GM12873 (cell line): ENCODE measurements around the gene AIPL1.

Experiments
- CTCF ChIP-seq: IDR thresholded peaks from 2 replicates; pipeline ENCODE4 v1.5.1; 2012; ENCODE audit warnings: low read depth, mild to moderate bottlenecking, moderate library complexity, low read length, control low read depth; ENCODE audit not compliant: insufficient read depth; ENCODE audit errors: missing control alignments

Gene AIPL1

GRCh38 chr17:6453279-6454024 is 18.5 kb upstream of the AIPL1 start:
- no peak for TF ChIP-seq CTCF

DNA sequence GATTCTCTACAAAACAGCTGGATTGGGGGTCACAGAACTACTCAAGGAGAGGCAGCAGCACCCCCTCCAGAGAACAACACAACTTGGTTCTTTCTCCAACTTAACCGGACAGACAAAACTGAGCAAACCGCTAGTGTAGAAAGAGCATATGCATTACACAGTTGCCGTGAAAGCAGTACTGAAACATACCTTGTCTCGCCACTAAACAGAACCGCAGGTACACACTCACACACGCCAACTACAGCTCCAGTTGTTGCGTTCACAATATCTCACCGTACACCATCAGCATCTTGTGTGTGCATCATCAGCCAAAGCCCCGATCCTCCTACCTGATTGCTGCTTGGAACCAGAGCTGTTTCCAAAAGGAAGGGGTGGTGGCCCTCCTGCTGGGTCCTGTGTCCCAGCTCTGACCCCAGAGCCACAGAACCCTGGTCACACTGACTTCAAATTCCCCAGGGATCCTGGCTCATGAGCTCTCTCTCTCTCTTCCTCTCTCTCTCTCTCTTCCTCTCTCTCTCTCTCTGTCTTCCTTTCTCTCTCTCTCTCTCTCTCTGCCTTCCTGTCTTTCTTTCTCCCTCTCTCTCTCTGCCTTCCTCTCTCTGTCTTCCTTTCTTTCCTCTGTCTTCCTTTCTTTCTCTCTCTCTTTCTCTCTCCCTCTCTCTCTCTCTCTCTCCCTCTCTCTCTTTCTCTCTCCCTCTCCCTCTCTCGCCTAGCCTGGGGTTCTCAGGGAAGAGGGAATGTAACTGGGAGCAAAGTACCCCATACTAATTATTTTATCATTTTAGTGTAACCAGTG is 17.7 kb upstream of the AIPL1 start:
- TF ChIP-seq CTCF, result no peak

- TF ChIP-seq CTCF, result no peak
These were observed 16.3 kb upstream of the AIPL1 start for GRCh38 chr17:6450926-6451832.

GRCh38 chr17:6449307-6449706 is 14.4 kb upstream of the AIPL1 start:
- no peak for TF ChIP-seq CTCF

- no peak for TF ChIP-seq CTCF
These were observed 13.6 kb upstream of the AIPL1 start for GRCh38 chr17:6448473-6448872.

- no peak for TF ChIP-seq CTCF
These were observed 11.7 kb upstream of the AIPL1 start for GRCh38 chr17:6446516-6447100.
